ENCODE data around the gene CDC73. TPM values are rescaled to one million over a fixed set of nuclear protein-coding genes. Genes with fewer than 3 reads are reported as not detected.
"Not testable (repeated sequence)": the region's sequence is repeated elsewhere in the genome, so short reads cannot be mapped to it uniquely, and the experiment has no call there.

CDC73 gene
- total RNA-seq, 1 donor: 40.2 TPM

DNA sequence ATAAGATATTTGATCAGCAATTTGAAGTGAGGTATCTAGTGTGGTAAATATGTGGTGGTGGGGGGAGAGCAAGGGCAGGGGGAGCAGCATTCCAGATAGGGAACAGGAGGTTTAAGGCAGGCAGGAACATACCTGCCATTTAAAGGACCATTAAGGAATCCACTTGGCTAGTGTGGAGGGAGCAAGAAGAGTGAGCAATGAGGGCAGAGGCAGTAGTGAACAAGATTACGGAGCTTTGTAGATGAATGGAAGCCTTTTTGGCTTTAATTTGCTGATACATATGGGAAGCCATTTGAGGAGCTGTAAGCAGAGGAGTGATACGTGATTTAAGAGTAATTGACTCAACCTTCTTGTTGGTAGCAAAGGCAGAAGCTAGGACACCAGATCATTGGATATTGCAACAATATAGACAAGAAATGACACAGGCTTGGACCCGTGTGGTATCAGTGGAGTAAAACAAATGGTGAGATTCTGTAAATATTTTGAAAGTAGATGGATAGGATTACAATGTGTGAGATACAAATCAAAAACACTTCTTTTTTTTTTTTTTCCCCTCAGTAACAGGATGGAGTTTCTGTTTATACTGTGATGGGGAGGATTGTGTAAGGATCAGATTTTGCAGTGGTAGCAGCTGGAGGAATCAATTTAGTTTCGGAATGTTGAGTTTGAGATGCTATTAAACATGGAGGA, 138.4 kb downstream of the CDC73 start:
- H3K9me3 ChIP-seq (ENCODE audit: low read depth, low read length): no peaks in the 10 kb centered on the region
- no peaks in the 10 kb centered on the region for H3K4me1 ChIP-seq (ENCODE audit: insufficient read depth, low read length)
- no peak overlapping the region for H3K4me3 ChIP-seq (ENCODE audit: low read length)
- no peaks in the 10 kb centered on the region for H3K27me3 ChIP-seq (ENCODE audit: insufficient read depth, low read length)

DNA sequence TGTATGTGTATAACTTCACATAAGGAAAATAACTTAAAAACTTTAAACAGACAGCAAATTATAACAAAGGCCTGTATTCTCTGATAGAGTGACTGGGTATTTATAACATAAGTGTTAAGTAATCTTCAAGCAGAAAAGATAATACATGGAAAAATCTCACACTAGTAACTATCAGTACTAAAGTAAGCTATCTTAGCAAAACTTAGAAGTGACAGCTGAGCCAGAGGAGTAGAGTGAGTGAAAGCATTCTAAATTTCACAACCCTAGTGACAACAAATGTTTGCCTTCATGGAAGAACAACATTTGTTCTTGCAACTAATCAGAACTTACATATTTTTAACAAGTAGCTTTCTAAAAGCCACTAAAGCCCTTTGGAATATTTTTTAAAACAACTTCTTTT, 139.1 kb downstream of the CDC73 start:
- H3K27me3 ChIP-seq (ENCODE audit: insufficient read depth, low read length): no peaks in the 10 kb centered on the region
- H3K9me3 ChIP-seq (ENCODE audit: low read depth, low read length): no peaks in the 10 kb centered on the region
- H3K4me3 ChIP-seq (ENCODE audit: low read length): no peak overlapping the region
- H3K4me1 ChIP-seq (ENCODE audit: insufficient read depth, low read length): no peaks in the 10 kb centered on the region

DNA sequence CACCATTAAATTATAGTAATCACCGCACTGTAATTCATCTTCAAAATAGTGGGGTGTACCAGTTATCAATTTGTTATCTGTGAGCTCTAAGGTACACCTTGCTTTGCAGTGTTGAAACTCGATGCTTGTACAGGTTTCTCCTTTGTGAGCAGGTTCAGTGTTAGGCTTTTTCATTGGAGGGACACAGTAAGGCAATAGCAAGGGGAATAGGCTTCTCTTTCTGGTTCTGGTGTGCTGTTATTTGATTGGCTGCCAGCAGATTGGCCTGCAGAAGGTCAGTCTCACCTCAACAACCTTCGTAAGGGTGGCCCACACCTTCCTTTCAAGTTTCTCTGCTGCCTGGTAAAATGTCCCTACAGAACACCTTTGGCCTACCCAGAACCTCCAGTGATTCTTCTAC, 140.8 kb downstream of the CDC73 start:
- H3K27me3 ChIP-seq (ENCODE audit: insufficient read depth, low read length): no peaks in the 10 kb centered on the region
- H3K4me1 ChIP-seq (ENCODE audit: insufficient read depth, low read length): no peaks in the 10 kb centered on the region
- no peak overlapping the region for H3K4me3 ChIP-seq (ENCODE audit: low read length)
- no peaks in the 10 kb centered on the region for H3K9me3 ChIP-seq (ENCODE audit: low read depth, low read length)

DNA sequence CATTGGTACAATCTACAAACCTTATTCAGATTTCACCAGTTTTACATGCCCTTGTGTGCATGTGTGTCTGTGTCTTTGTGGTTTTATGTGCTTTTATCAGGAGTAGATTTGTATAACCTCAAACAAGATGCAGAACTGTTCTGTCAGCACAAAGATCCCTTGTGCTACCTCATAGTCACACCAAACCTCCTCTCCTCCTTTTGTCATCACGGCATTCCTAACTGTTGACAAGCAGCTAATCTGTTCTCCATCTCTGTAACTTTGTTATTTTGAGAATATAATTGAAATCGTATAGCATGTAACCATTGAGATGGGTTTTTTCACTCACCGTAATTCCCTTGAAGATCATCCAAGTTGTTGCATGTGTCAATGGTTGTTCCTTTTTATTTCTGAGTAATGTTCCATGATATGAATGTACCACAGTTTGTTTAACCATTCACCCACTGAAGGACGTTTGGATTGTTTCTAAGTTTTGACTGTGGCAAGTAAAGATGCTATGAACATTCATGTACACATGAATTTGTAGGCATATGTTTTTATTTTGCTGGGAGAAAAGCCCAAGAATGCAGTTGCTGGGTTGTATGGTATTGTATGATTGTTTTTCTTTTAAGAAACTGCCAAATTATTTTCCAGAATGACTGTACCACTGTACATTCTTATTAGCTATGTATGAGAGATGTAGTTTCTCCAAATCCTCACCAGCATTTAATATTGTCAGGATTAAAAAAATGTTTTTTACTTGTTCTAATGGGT, 142.7 kb downstream of the CDC73 start:
- H3K4me3 ChIP-seq (ENCODE audit: low read length): no peak overlapping the region
- H3K9me3 ChIP-seq (ENCODE audit: low read depth, low read length): no peaks in the 10 kb centered on the region
- H3K4me1 ChIP-seq (ENCODE audit: insufficient read depth, low read length): no peaks in the 10 kb centered on the region
- no peaks in the 10 kb centered on the region for H3K27me3 ChIP-seq (ENCODE audit: insufficient read depth, low read length)

DNA sequence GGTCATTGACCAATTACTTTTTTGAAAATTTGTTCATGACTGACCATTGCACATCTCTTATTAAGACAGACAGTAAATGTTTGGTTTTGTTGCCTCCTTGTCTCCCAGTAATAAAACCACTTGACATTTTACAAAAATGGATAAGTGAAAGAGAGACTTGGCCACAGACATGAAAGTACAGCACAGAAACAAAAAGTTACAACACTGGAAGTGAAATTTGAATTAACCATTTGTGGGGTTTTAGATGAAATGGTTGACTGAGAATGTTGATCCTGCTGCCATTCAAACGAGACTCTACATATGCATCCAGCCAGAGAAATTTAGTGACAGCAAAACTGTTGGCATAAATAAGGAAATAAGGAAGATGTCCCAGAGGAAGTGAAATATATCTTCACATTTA, 143.9 kb downstream of the CDC73 start:
- Histone ChIP-seq H3K9me3 (ENCODE audit: low read depth, low read length) (no peaks in the 10 kb centered on the region), H3K4me3 (ENCODE audit: low read length) (no peak overlapping the region), H3K27me3 (ENCODE audit: insufficient read depth, low read length) (no peaks in the 10 kb centered on the region), H3K4me1 (ENCODE audit: insufficient read depth, low read length) (no peaks in the 10 kb centered on the region)

DNA sequence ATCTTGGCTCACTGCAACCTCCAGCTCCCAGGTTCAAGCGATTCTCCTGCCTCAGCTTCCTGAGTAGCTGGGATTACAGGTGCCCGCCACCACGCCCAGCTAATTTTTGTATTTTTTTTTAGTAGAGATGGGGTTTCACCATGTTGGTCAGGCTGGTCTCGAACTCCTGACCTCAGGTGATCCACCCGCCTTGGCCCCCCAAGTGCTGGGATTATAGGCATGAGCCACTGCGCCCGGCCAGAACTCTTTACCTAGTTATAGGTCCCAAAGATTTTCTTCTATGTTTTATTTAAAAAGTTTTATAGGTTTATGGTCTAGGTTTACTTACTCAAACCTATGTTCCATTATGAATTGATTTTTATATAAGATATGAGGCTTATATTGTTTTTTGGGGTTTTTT, 145.0 kb downstream of the CDC73 start:
- H3K27me3 ChIP-seq (ENCODE audit: insufficient read depth, low read length); H3K4me1 ChIP-seq (ENCODE audit: insufficient read depth, low read length); H3K9me3 ChIP-seq (ENCODE audit: low read depth, low read length); H3K4me3 ChIP-seq (ENCODE audit: low read length): not testable (repeated sequence)

DNA sequence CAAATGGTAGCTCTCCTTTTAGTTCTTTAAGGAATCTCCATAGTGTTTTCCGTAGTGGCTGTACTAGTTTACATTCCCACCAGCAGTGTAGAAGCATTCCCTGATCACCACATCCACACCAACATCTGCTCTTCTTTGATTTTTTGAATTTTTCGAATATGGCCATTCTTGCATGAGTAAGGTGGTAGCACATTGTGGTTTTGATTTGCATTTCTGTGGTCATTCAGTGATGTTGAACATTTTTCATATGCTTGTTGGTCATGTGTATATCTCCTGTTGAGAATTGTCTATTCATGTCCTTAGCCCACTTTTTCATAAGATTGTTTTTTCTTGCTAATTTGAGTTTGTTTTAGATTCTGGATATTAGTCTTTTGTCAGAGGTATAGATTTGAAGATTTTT, 149.2 kb downstream of the CDC73 start:
- no peak overlapping the region for H3K4me3 ChIP-seq (ENCODE audit: low read length)
- H3K27me3 ChIP-seq (ENCODE audit: insufficient read depth, low read length): no peaks in the 10 kb centered on the region
- no peaks in the 10 kb centered on the region for H3K9me3 ChIP-seq (ENCODE audit: low read depth, low read length)
- H3K4me1 ChIP-seq (ENCODE audit: insufficient read depth, low read length): no peaks in the 10 kb centered on the region

DNA sequence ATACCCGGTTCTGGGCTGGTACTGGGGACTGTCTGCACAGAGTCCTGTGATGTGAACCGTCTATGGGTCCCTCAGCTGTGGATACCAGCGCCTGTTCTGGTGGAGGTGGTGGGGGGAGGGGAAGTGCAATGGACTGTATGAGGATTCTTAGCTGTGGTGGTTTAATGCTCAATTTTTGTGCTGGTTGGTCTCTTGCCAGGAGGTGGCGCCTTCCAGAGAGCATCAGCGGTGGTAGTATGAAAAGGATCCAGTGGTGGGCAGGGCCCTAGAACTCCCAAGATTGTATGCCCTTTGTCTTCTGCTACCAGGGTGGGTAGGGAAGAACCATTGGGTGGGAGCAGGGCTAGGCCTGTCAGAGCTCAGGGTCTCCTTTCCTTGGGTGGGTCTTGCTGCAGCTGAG, 153.9 kb downstream of the CDC73 start:
- no peak overlapping the region for H3K4me3 ChIP-seq (ENCODE audit: low read length)
- H3K27me3 ChIP-seq (ENCODE audit: insufficient read depth, low read length): no peaks in the 10 kb centered on the region
- no peaks in the 10 kb centered on the region for H3K9me3 ChIP-seq (ENCODE audit: low read depth, low read length)
- H3K4me1 ChIP-seq (ENCODE audit: insufficient read depth, low read length): no peaks in the 10 kb centered on the region

DNA sequence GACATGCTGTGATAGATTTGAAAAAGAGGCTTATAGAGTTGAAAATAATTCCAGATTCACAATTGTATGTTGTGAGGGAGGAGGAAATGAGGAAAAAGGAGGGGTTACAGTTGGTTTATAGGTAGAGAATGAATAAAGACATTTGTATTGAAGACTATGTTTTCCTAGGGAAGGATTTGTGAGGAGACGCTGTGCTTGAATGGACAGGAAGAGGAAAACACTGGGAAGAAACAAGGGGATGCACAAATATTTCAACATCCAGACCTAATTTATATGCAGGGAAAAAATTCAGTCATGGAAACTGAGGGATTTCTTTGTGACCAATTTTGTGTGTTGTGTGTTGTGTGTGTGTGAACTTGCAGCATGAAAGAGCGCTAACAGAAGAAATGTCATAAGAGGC, 157.1 kb downstream of the CDC73 start:
- Histone ChIP-seq H3K4me3 (ENCODE audit: low read length) (no peak overlapping the region), H3K4me1 (ENCODE audit: insufficient read depth, low read length) (no peaks in the 10 kb centered on the region), H3K9me3 (ENCODE audit: low read depth, low read length) (no peaks in the 10 kb centered on the region), H3K27me3 (ENCODE audit: insufficient read depth, low read length) (no peaks in the 10 kb centered on the region)

DNA sequence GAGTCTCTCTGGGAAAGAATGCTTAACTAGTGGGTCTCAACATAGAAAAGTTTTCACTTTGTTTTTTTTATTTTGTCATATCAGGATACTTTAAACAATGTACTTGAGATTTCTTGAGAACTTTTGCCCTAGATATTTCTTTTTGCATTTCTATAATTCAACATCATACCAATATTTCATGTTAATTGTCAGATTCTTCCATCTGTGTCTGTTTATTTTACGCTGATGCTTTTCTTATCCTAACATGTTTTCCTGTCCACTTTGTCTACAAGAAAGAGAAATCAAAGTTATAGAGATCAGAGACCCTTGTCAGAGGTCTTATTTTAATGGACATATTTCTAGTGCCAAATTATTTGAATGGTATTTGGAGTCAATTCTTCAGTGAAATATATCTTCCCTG, 160.1 kb downstream of the CDC73 start:
- Histone ChIP-seq H3K4me3 (ENCODE audit: low read length) (no peak overlapping the region), H3K4me1 (ENCODE audit: insufficient read depth, low read length) (no peaks in the 10 kb centered on the region), H3K9me3 (ENCODE audit: low read depth, low read length) (no peaks in the 10 kb centered on the region), H3K27me3 (ENCODE audit: insufficient read depth, low read length) (no peaks in the 10 kb centered on the region)

DNA sequence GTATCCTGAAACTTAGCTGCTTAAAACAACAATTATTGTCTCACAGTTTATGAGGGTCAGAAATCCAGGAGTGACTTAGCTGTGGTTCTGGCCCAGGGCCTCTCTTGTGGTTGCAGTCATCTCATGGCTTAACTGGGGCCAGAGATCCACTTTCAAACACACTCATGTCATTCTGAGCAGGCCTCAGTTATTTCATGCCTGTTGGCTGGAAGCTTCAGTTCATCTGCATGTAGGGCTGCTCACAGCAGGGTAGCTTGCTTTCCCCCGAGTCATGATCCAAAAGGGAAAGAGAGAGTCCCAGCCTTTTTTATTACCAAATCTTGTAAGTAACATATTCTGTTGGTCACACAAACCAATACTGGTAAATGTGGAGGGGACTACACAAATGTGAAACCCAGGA, 161.2 kb downstream of the CDC73 start:
- Histone ChIP-seq H3K27me3 (ENCODE audit: insufficient read depth, low read length) (no peaks in the 10 kb centered on the region), H3K9me3 (ENCODE audit: low read depth, low read length) (no peaks in the 10 kb centered on the region), H3K4me3 (ENCODE audit: low read length) (no peak overlapping the region), H3K4me1 (ENCODE audit: insufficient read depth, low read length) (no peaks in the 10 kb centered on the region)

DNA sequence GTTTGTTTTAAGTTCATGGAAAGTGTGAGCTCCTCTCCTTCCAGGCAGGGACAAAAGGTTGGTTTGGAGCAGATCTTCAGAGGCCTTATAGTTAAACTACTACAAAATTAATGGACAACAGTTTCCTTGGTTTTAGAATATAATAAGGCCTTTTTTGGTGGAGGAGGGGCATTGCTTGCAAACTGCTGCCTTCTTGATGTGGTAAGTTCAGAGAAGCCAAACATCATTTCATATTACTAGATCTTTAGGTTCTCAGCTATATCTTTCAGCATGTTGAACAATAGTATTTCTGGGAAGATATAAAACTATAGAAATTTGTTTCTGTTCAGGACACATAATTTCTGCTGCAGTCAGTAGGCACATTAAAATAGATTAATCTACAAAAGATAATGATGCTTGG, 162.4 kb downstream of the CDC73 start:
- no peaks in the 10 kb centered on the region for H3K4me1 ChIP-seq (ENCODE audit: insufficient read depth, low read length)
- no peaks in the 10 kb centered on the region for H3K27me3 ChIP-seq (ENCODE audit: insufficient read depth, low read length)

DNA sequence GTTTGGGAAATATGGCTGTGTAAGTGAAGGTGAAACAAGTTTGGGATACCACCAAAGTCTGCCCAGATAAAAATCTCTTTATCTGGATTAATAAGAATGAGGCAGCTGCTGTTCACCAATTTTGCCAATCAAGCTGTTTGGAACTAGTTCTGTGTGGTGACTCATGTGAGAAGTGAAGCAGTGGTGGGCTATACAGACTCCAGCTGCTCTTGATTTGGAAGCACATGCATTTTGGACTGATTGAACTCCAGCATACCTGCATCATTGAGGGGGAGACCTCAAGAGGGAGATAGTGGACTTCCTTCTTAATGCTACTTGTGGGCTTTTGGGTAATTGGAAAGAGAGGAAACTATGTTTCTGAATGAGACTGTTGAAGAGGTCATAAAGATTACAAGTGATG, 163.8 kb downstream of the CDC73 start:
- Histone ChIP-seq H3K4me1 (ENCODE audit: insufficient read depth, low read length) (no peaks in the 10 kb centered on the region), H3K9me3 (ENCODE audit: low read depth, low read length) (no peaks in the 10 kb centered on the region), H3K4me3 (ENCODE audit: low read length) (no peak overlapping the region), H3K27me3 (ENCODE audit: insufficient read depth, low read length) (no peaks in the 10 kb centered on the region)

More for the DNA sequence above, 162.4 kb downstream of the CDC73 start:
- H3K4me3 ChIP-seq (ENCODE audit: low read length): no peak overlapping the region
- H3K9me3 ChIP-seq (ENCODE audit: low read depth, low read length): no peaks in the 10 kb centered on the region

DNA sequence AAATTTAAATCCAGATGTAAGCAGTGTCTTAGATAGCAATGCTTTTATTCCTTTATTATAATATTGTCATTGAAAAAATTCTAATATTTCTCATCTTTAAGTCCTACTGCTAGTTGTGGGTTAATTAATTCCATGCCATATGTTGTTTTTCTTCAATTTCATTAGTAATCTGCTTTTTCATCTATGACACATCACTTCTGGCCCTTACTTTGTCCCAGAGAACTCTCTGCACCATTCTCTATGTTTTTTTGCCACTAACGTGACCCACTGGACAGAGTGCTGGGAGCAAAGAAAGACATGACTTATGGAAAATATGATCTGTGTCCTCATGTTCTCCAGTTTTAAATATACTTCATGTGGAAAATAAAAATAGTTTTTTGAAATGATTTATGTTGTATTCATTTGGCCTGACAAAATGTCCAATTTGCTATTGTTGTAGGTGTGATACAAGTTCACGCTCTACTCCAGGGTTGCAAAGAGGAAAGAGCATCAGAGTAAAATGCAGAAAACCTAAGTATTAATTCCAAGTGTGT, 166.8 kb downstream of the CDC73 start:
- not testable (repeated sequence) for H3K4me1 ChIP-seq (ENCODE audit: insufficient read depth, low read length); H3K27me3 ChIP-seq (ENCODE audit: insufficient read depth, low read length); H3K4me3 ChIP-seq (ENCODE audit: low read length); H3K9me3 ChIP-seq (ENCODE audit: low read depth, low read length)

DNA sequence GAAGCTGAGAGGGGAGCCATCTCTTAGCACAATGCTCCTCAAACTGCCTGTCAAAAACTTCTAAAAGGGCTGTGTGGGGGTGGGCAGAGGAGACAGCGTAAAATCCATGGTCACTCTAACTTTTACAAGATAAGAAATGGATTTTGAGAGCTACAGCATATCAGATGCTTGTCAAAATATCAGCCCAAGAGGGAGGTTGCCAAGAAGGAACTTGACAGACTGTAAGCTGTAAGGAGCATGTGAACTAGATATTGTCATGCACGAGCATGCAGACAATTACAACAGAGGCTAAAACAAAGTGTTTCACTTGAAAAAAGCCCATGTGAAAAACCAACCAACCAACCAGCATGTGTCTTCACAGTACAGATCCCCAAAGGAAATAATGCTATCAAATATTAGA, 171.9 kb downstream of the CDC73 start:
- H3K4me3 ChIP-seq (ENCODE audit: low read length): no peak overlapping the region
- no peaks in the 10 kb centered on the region for H3K27me3 ChIP-seq (ENCODE audit: insufficient read depth, low read length)
- H3K4me1 ChIP-seq (ENCODE audit: insufficient read depth, low read length): no peaks in the 10 kb centered on the region
- H3K9me3 ChIP-seq (ENCODE audit: low read depth, low read length): no peaks in the 10 kb centered on the region

DNA sequence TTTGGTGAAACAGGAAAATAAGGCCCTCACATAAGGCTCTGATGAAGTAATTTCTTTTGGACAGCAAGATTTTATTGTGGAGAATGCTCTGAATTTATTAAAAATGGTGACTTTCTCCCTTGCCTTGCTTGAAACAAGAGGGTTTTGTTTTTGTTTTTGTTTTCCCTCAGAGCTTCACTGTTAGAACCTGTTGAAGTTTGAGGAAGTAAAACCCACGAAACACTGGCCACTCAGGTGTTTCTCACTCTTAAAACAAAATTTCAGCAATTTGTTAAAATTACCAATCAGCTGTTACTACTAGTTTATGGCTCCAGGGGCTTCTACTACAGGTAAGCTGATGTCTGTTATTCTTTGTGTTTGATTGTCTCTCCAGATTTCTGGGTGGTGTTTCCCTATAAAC, 177.2 kb downstream of the CDC73 start:
- no peak overlapping the region for H3K4me3 ChIP-seq (ENCODE audit: low read length)
- no peaks in the 10 kb centered on the region for H3K9me3 ChIP-seq (ENCODE audit: low read depth, low read length)
- H3K27me3 ChIP-seq (ENCODE audit: insufficient read depth, low read length): no peaks in the 10 kb centered on the region
- H3K4me1 ChIP-seq (ENCODE audit: insufficient read depth, low read length): no peaks in the 10 kb centered on the region
